Measurements from ENCODE around the gene AP1B1.

AP1B1 gene

GRCh38 chr22:29300807-29301601 lies 87.4 kb downstream of the AP1B1 start:
- DNase-seq (ENCODE audit: low read depth, low spot score), result no peak

- no peak for DNase-seq (ENCODE audit: low read depth, low spot score)
These were observed 87.9 kb downstream of the AP1B1 start for GRCh38 chr22:29300467-29300806.

DNA sequence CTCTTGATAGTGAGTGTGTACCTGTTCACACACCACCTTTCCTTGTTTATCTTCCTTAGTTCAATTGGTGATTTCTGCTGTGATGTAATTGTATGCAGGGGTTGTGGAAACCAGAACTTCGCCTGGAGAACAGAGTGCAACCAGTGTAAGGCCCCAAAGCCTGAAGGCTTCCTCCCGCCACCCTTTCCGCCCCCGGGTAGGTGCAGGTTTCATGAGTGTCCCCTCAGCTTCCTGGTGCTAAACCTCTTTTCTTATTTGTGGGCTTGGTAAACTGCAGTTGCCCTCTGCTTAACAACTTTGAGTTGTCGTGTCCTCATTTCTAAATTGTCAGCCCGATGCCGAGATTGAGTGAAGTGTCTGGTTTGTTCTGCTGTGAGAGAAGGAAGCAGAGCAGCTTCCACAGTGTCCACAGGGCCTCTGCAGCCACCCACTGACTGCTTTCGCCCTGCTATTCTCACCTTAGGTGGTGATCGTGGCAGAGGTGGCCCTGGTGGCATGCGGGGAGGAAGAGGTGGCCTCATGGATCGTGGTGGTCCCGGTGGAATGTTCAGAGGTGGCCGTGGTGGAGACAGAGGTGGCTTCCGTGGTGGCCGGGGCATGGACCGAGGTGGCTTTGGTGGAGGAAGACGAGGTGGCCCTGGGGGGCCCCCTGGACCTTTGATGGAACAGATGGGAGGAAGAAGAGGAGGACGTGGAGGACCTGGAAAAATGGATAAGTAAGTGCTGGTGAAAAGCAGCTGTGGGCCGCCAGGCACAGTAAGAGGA lies 89.1 kb downstream of the AP1B1 start:
- no peak for DNase-seq (ENCODE audit: low read depth, low spot score)

DNA sequence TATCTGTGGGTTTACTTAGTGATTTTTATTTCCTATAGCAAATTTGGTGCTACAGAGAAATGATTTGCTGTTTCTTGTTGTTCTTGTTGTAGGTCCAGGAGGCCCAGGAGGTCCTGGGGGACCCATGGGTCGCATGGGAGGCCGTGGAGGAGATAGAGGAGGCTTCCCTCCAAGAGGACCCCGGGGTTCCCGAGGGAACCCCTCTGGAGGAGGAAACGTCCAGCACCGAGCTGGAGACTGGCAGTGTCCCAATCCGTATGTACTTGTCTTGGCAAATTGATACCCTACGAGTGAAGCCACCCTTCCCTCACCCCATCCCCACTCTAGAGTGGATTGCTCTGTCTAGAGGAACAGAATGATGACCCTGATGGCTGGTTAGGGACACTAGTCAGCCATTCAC lies 89.7 kb downstream of the AP1B1 start:
- DNase-seq (ENCODE audit: low read depth, low spot score), result no peak

GRCh38 chr22:29292379-29292778 lies 96.0 kb downstream of the AP1B1 start:
- no peak for DNase-seq (ENCODE audit: low read depth, low spot score)

- no peak for DNase-seq (ENCODE audit: low read depth, low spot score)
These were observed 97.2 kb downstream of the AP1B1 start for GRCh38 chr22:29291215-29291614.

- DNase-seq (ENCODE audit: low read depth, low spot score), result no peak
These were observed 98.3 kb downstream of the AP1B1 start for GRCh38 chr22:29290061-29290460.

DNA sequence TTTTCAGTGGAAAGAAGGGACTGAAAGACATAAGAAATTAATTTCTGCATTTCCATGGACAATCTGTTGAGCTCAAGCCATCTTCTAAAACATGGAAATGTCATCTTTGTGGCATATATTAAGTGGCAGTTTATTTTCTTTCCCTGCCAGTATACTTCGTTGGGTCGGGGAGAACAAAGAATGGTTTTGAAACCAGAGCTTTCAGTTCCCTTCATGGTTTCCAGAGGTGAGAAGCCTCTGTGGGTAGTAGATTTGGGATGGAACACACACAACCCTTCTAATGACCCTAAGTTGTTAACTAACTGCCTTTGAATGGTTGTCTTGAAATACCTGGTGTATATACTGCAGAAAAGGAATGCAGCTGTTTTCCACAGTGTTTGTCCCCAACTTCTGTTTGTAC lies 99.5 kb downstream of the AP1B1 start:
- no peak for DNase-seq (ENCODE audit: low read depth, low spot score)

- DNase-seq (ENCODE audit: low read depth, low spot score), result no peak
These were observed 104.2 kb downstream of the AP1B1 start for GRCh38 chr22:29284196-29284595.

DNA sequence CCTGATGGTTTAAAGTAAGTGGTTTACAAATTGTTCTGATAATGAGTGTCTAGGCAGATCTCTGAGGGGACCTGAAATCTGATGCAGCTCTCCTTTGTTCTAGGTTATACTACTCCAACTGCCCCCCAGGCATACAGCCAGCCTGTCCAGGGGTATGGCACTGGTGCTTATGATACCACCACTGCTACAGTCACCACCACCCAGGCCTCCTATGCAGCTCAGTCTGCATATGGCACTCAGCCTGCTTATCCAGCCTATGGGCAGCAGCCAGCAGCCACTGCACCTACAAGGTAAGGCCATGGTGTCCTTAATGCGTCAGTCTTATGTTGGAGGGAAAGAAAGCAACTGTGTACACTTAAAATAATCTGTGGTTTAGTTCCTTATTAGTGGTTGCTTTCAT lies 110.4 kb downstream of the AP1B1 start:
- DNase-seq (ENCODE audit: low read depth, low spot score), result no peak

All from smooth muscle cell of the brain vasculature (primary cell).